SW480 (cell line): Measurements from ENCODE around the gene SIRPA.

Experiments used
- DNase-seq: peaks from one replicate; pipeline ENCODE4 v3.0.0-alpha.2; 2016; ENCODE audit warnings: low spot score

SIRPA gene

GRCh38 chr20:1933465-1933870 is 38.3 kb downstream of the SIRPA start:
- DNase-seq: no peak

GRCh38 chr20:1934156-1934555 is 38.9 kb downstream of the SIRPA start:
- no peak for DNase-seq

- DNase-seq: no peak
Measured at GRCh38 chr20:1934721-1935573, 39.7 kb downstream of the SIRPA start.

- no peak for DNase-seq
Measured at GRCh38 chr20:1935696-1936366, 40.6 kb downstream of the SIRPA start.

- DNase-seq: no peak
Measured at GRCh38 chr20:1937316-1937976, 42.2 kb downstream of the SIRPA start.

- DNase-seq: no peak
Measured at GRCh38 chr20:1938464-1939269, 43.5 kb downstream of the SIRPA start.

- DNase-seq: no peak
Measured at GRCh38 chr20:1939270-1939595, 44.0 kb downstream of the SIRPA start.

- no peak for DNase-seq
Measured at GRCh38 chr20:1940581-1940980, 45.4 kb downstream of the SIRPA start.

- no peak for DNase-seq
Measured at GRCh38 chr20:1941226-1941625, 46.0 kb downstream of the SIRPA start.

- no peak for DNase-seq
Measured at GRCh38 chr20:1942061-1942460, 46.9 kb downstream of the SIRPA start.

- no peak for DNase-seq
Measured at GRCh38 chr20:1942486-1943274, 47.5 kb downstream of the SIRPA start.

GRCh38 chr20:1943275-1944002 is 48.2 kb downstream of the SIRPA start:
- DNase-seq: peak; percentile 85

GRCh38 chr20:1944345-1945091 is 49.3 kb downstream of the SIRPA start:
- no peak for DNase-seq

GRCh38 chr20:1945134-1945618 is 50.0 kb downstream of the SIRPA start:
- DNase-seq: no peak

GRCh38 chr20:1945660-1946059 is 50.5 kb downstream of the SIRPA start:
- no peak for DNase-seq

GRCh38 chr20:1946442-1946761 is 51.2 kb downstream of the SIRPA start:
- DNase-seq: no peak

- DNase-seq: peak; percentile 96
Measured at GRCh38 chr20:1946762-1947534, 51.7 kb downstream of the SIRPA start.

- DNase-seq: no peak
Measured at GRCh38 chr20:1947535-1947846, 52.3 kb downstream of the SIRPA start.

GRCh38 chr20:1949347-1950100 is 54.3 kb downstream of the SIRPA start:
- DNase-seq: no peak
